ENCODE data around the gene EGR4. TPM values are rescaled to one million over a fixed set of nuclear protein-coding genes. Genes with fewer than 3 reads are reported as not detected.

EGR4 gene
- total and polyA plus RNA-seq, 2 of the 4 experiments (the other 2 are of a cell fraction), result not detected

- H4K20me1 ChIP-seq (ENCODE audit: insufficient read depth, low read length), result 0 out of 2 replicates have a peak, but pooled peaks cover 5% of the 10 kb centered on the region
- H3K56ac ChIP-seq (ENCODE audit: extremely low read depth, insufficient read depth, low read length), result no peak overlapping the region
- H3K23ac ChIP-seq (ENCODE audit: low read depth, low read length), result no peak overlapping the region
- intact Hi-C loops (cut with micrococcal nuclease) (loop anchor here (5.0 kb wide), 1 partner anchor 100 kb away; no protein-coding TSS in a partner anchor), in situ Hi-C loops (cut with MboI; ENCODE audit: low sequenced_read_pairs) (no loop called here), dilution Hi-C loops (cut with HindIII; ENCODE audit: low sequenced_read_pairs, unreplicated experiment) (no loop called here)
- no peak overlapping the region for H2AFZ ChIP-seq (replicated peaks; ENCODE audit: low read length, poor library complexity)
- no peak overlapping the region for H2BK20ac ChIP-seq (ENCODE audit: low read depth, low read length)
- H2BK120ac ChIP-seq (ENCODE audit: low read depth, low read length), result no peak overlapping the region
- peaks cover 5% of the 10 kb centered on the region for H3K36me3 ChIP-seq (ENCODE audit: control insufficient read depth, insufficient read depth, low read length)
- no peak overlapping the region for H3K18ac ChIP-seq (ENCODE audit: low read depth, low read length)
- H2AK9ac ChIP-seq (replicated peaks; ENCODE audit: low read depth, low read length, poor library complexity), result no peak overlapping the region
- CTCF ChIA-PET, result no interaction called here
- H3K4ac ChIP-seq (ENCODE audit: low read depth, low read length), result no peak overlapping the region
- H2BK15ac ChIP-seq (ENCODE audit: low read depth, low read length), result no peak overlapping the region
- H3K9ac ChIP-seq (ENCODE audit: low read depth, low read length), result no peak overlapping the region
- no peaks in the 10 kb centered on the region for H3K9me3 ChIP-seq (ENCODE audit: control insufficient read depth, insufficient read depth, low read length)
- TF ChIP-seq RCOR1 (IDR thresholded peaks at IDR 0.05; ENCODE audit: insufficient replicate concordance, low read length), result no peak
- no peak for TF ChIP-seq FOS (IDR thresholded peaks at IDR 0.05; ENCODE audit: low read depth, low read length)
- no peak for TF ChIP-seq USF2 (IDR thresholded peaks at IDR 0.05; ENCODE audit: low read depth, low read length)
- no peak for TF ChIP-seq MXI1 (IDR thresholded peaks at IDR 0.05; ENCODE audit: borderline replicate concordance, low read depth, low read length)
- no peak for TF ChIP-seq POLR2A (IDR thresholded peaks at IDR 0.05; ENCODE audit: low read depth, low read length)
- no peak for TF ChIP-seq CEBPB (IDR thresholded peaks at IDR 0.05; ENCODE audit: low read depth, low read length)
- no peak for TF ChIP-seq CTCF (conservative IDR thresholded peaks at IDR 0.05; ENCODE audit: low read depth, low read length)
- TF ChIP-seq RFX5 (IDR thresholded peaks at IDR 0.05; ENCODE audit: low read depth, low read length), result no peak
- no peak for TF ChIP-seq MAFK (IDR thresholded peaks at IDR 0.05; ENCODE audit: low read depth, low read length)
- TF ChIP-seq SMC3 (IDR thresholded peaks at IDR 0.05; ENCODE audit: low read depth, low read length), result no peak
- no peak for TF ChIP-seq NFE2L2 (IDR thresholded peaks at IDR 0.05; ENCODE audit: low read depth, low read length)
- no TSS peak for BruUV-seq (replicated peaks)
- DNase-seq (no peak), ATAC-seq (ENCODE audit: low read depth) (no peak)
- no CpG with 5 or more reads among the region's 4 CpGs for WGBS, 2 experiments (ENCODE audit: extremely low coverage in 2 of 2, insufficient read length in 1 of 2)
- no peaks in the 10 kb centered on the region for H3K79me1 ChIP-seq (ENCODE audit: low read depth in 1 of 2, low read length in 2 of 2)
- H3K14ac ChIP-seq (replicated peaks; ENCODE audit: low read depth, low read length), result no peak overlapping the region
- H3K4me3 ChIP-seq (ENCODE audit: insufficient read depth, low read depth, low read length), result no peak overlapping the region
- H2AK5ac ChIP-seq (ENCODE audit: low read depth, low read length), result no peak overlapping the region
- H3K9me1 ChIP-seq (ENCODE audit: insufficient read depth, low read length), result peaks cover 5% of the 10 kb centered on the region; the same call in 1 of the 2 replicates
- H3K4me2 ChIP-seq (ENCODE audit: low read depth, low read length), result no peak overlapping the region
- no peak overlapping the region for H2BK5ac ChIP-seq (ENCODE audit: low read depth, low read length, poor library complexity, severe bottlenecking)
- POLR2A ChIA-PET (ENCODE audit: unreplicated experiment), result no interaction called here
- no peak overlapping the region for H4K91ac ChIP-seq (ENCODE audit: insufficient read depth, low read depth, low read length)
- 0 out of 2 replicates have a peak, but pooled peaks cover 2% of the 10 kb centered on the region for H3K27me3 ChIP-seq (ENCODE audit: control insufficient read depth, insufficient read depth, low read length)
- no peak overlapping the region for H4K5ac ChIP-seq (ENCODE audit: low read depth, low read length)
- no peak overlapping the region for H4K8ac ChIP-seq (ENCODE audit: low read depth in 2 of 2, low read length in 2 of 2)
- no peaks in the 10 kb centered on the region for H3K4me1 ChIP-seq (ENCODE audit: control insufficient read depth, insufficient read depth, low read length)
- H3K27ac ChIP-seq (ENCODE audit: insufficient read depth, low read length), result no peak overlapping the region
Measured at GRCh38 chr2:73262108-73262651, 31.2 kb downstream of the EGR4 start.

All from IMR-90 (cell line).